HT-29 (cell line): ENCODE data around the gene GAL. TPM values are rescaled to one million over a fixed set of nuclear protein-coding genes. Genes with fewer than 3 reads are reported as not detected.
A peak's percentile ranks its signal among the peaks of the same experiment; 100 is the strongest.

Experiments used
- DNase-seq: peaks from one replicate; pipeline ENCODE4 v3.0.0-alpha.2; 2015; ENCODE audit warnings: low spot score
- total RNA-seq: library from RNA; depleted of rRNA; stranded (reverse); fragments of >200 nt; shearing (Covaris generic); gene quantifications from 2 replicates; pipeline ENCODE4 v1.2.3, GENCODE V29; 2014

GAL gene
- total RNA-seq, 1 experiment from 2014 or later = not detected

DNA sequence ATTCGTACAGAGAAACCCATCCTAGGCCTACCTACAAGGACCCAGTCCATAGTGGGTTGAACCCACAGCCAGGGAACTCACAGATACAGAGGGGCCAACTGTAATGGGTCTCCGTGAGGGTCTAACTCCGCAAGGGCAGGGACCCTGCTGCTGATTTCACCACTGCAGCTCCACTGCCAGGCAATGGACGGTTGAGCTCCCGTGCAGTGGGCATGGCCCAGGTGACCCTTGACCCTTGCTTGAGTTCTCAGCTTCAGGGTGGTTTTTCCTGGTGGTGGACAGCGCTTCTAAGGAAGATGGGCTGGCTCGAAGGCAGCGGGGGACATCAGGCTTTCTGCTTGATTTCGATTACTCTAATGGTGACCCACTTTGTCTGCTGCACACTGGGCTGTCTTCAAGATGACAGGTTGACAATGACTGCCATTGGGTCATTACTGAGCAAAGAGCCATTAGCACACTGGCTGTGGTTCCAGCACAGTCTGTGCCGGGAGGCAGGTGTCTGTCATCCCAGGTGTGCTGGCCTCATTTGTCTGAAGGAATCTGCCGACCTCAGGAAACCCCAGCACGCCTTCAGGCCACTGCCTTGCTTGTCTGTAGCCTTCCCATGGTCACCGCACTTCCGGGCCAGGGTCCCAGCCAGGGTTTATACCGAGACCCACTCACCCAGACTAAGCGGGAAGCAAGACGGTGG lies 3.7 kb upstream of the GAL start:
- no peak for DNase-seq

DNA sequence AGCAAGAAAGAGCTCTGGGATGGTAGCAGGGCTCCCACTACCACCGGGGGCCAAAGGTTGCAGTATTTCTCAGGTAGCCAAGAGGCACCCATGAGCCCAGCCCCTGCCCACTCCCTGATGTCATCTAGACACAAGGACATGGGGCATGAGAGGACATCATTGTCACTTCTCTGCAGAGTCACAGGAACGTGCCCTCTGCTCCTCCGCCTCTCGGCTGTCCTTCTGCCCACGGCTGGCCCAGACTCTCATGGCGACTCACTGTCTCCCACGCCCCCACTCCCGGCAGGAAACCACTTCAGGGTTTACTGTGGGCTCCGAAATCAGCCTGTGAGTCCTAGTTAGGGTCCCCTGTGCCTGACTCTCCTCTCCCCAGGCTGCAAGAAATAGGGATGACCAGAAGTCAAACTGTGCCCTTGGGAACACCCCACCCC lies 1.8 kb upstream of the GAL start:
- DNase-seq = no peak

GRCh38 chr11:68683121-68683520 lies 1.2 kb upstream of the GAL start:
- DNase-seq = no peak

- DNase-seq = no peak
These were observed 584 bp upstream of the GAL start for GRCh38 chr11:68683536-68684384.

- DNase-seq = no peak
These were observed 1.5 kb downstream of the GAL start for GRCh38 chr11:68685656-68686380.

DNA sequence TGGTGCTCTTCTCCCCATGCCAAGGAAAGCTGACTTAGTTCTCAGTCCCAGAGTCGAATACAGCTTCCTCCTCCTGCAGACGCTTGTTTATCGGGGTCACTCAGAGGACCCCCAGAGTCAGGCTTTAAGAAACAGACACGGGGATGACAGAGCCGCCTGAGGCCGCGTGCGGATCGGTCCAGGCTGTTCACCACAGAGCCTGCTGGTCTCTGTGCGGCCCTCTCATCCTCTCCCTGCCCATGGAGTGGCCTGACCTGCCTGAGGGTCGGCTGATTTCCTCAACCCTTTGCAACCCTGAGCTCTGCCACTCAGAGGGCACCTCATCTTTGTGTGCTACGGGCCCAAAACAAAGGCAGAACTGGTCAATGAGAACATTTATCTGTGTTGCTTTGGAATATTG lies 2.1 kb downstream of the GAL start:
- no peak for DNase-seq

GRCh38 chr11:68687311-68687710 lies 3.0 kb downstream of the GAL start:
- DNase-seq = no peak

GRCh38 chr11:68687986-68688385 lies 3.6 kb downstream of the GAL start:
- DNase-seq = no peak

GRCh38 chr11:68688881-68689280 lies 4.5 kb downstream of the GAL start:
- DNase-seq = no peak

- DNase-seq = no peak
These were observed 5.6 kb downstream of the GAL start for GRCh38 chr11:68689737-68690625.

- DNase-seq = peak; percentile 2
These were observed 6.5 kb downstream of the GAL start for GRCh38 chr11:68690671-68691401.

- DNase-seq = no peak
These were observed 7.0 kb downstream of the GAL start for GRCh38 chr11:68691402-68691784.

DNA sequence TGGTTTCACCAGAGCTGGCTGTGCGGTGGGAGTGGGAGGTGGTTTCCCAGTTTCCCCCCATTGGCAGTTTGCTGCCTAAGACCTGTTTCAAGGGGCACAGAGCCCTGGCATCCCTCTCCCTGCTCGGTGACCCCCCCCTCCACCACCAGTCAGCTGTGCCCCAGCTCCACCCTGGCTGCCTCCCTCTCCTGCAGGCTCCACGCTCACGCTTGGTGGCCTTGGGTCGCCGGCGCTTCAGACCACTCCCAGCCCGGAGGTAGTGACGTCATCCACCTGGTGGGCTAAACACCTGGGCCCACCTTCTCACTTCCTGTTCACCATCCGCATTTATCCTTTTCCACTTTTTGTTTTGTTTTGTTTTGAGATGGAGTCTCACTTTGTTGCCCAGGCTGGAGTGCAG lies 7.8 kb downstream of the GAL start:
- no peak for DNase-seq

- DNase-seq = no peak
These were observed 8.6 kb downstream of the GAL start for GRCh38 chr11:68692871-68693483.

DNA sequence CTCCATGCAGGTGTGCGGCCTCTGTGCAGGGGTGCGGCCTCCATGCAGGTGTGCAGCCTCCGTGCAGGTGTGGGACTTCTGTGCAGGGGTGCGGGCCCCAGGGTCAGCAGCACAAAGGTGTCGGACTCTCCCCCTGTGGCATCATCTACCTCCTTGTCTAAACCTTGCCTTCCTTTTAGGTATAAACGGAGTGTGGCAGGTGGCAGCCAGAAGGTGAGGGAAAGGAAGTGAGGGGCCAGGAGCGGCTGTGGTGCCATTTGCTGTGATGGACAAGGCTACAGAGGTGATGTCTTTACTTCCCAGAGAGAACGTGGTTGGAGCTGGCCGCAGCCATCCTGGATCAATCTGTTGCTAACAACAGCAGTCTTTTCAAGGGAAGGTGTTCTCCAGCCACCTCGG lies 9.1 kb downstream of the GAL start:
- no peak for DNase-seq

DNA sequence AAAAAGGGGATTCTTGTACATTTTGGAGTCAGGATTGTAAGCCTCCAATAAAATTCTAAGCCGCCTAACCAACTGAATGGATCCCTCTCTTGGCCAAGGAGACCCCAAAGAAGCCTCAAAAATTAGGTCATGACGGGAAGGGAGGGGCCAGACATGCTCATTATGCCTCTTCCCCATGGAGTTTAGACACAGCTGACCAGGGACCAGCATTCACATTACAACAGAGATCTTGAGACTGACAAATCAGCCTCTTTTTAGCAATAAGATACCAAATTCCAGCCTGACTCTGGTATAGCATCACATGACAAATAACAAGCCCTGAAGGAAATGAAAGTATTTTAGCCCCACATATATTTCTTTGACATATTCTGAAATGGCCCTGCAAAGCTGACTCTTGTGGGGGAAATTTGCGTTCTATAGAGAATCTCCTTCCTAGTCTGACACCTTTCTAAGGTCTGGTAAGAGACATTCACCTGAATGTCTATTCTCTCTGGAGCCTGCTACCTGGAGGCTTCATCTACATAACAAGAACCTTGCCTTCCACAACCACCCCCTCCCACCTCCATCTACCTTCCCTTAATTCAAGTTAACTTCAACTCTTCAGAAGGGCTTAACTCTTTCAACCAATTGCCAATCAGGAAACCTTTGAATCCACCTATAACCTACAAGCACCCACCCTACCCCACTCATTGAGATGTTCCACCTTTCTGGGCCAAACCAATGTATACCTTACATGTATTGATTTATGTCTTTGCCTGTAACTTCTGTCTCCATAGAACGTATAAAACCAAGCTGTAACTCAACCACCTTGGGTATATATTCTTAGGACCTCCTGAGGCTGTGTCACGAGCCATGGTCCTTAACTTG lies 10.3 kb downstream of the GAL start:
- DNase-seq = no peak

- no peak for DNase-seq
These were observed 11.2 kb downstream of the GAL start for GRCh38 chr11:68695531-68695930.

GRCh38 chr11:68698993-68699392 lies 14.6 kb downstream of the GAL start:
- no peak for DNase-seq

- no peak for DNase-seq
These were observed 20.5 kb downstream of the GAL start for GRCh38 chr11:68704887-68705286.
